NOMO-1 treated with DMSO at 0.1 percent for 48 hours (cell line): ENCODE results near the gene FXYD1.
A peak's percentile ranks its signal among the peaks of the same experiment; 100 is the strongest.
"Not testable (repeated sequence)": the region's sequence is repeated elsewhere in the genome, so short reads cannot be mapped to it uniquely, and the experiment has no call there.

ENCODE experiments used
- DNase-seq: peaks from one replicate; lab custom pipeline; 2025; ENCODE audit not compliant: unreplicated experiment; lab: John Stamatoyannopoulos, UW

FXYD1 gene

DNA sequence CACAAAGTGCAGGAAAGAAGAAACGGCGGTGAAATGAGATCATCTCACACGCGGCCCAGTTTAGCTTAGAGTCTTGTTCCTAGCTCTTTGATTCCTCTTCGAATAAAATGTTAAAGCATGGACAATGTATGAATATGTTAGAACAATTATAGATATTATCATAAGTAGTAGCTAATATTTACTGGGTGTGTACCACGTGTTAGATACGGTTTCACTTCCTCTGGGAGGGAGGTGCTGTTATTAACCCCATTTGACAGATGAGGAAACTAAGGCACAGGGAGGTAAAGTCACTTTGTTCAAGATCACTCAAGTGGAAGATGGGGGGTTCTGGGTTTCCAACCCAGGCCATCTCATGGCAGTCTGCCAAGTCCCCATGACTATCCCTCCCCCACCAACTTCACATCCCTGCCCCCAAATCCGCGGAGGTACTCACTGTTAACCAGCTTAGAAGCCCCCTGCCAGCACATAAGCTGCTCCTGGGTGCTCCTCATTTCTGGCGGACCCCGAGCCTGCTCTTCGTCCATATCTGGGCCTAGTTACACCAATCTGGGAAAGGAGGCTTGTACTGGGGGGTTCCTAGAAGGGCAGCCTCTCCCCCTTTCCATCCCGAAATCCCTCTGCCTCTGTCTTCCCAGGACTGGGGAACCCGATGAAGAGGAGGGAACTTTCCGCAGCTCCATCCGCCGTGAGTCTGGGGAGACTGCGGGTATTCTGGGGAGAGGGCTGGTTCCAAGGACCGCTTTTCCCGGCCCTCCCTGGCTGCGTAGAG, 3.4 kb downstream of the FXYD1 start:
- peak; percentile 26 for DNase-seq

DNA sequence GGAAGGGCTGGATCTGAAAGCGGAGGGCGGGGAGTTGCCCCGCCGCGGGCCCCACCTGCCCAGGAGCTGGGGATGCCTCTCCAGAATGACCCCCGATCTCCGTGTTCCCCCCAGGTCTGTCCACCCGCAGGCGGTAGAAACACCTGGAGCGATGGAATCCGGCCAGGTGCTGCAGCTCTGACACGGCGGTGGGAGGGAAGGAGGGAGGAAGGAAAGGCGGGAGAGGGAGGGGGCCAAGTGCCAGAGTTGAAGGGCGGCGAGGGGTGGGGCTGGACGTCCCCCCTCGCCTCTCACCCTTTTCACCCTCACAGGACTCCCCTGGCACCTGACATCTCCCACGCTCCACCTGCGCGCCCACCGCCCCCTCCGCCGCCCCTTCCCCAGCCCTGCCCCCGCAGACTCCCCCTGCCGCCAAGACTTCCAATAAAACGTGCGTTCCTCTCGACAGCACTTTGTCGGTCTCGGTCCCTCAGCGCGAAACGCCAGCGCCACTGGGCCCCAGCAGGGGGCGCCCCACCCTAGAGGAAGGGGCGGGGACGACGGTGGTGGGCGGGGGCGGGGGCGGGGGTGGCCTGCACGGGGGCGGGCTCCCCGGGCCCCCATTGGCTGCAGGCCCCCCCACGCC, 4.1 kb downstream of the FXYD1 start:
- peak; percentile 33 for DNase-seq

DNA sequence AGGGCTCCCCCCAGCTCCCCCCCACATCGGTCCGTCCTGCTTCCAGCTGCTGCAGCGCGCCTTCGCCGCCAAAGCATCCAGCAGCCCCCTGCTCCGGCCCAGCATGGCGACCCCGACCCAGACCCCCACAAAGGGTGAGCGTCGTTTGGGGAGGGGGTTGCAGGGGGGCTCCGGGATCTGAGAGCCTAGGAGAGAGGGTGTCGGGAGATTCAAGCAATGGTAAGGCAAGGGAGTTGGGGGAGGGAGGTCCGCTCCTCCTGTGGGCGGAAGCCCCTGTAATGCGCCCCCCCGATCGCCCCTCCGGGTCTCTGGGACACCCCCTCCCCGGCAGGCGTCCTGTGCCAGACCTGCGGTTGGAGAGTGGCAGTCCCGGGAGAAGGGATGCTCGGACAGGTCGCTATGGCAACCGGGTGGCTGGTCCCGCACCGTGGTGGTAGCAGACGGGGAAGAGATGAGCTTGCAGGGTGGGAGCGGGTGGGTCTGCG, 4.6 kb downstream of the FXYD1 start, which contains the start of gene FXYD7:
Gene FXYD7, plus strand, starts transcription at position 25 of the 485 bp plus-strand sequence. Its CDS starts 79 bp downstream, at position 104.
- no peak for DNase-seq

DNA sequence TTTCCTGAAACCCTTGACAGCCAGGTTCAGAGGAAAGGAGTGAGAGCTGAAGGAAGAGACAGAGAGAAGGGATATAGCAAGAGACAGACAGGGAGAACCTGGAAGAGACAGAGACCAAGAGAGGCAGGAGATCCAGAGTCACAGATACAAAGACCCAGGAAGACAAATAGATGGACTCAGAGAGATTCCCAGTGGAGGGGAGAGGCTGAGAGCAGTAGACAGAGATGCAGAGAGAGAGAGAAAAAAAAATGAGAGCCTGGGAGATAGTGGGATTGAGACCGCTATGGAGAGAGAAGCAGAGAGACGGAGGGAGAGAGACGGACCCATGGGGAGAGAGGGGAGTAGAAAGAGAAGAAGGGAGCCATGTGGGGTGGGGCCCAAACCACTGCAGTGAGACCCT, 5.2 kb downstream of the FXYD1 start:
- no peak for DNase-seq

DNA sequence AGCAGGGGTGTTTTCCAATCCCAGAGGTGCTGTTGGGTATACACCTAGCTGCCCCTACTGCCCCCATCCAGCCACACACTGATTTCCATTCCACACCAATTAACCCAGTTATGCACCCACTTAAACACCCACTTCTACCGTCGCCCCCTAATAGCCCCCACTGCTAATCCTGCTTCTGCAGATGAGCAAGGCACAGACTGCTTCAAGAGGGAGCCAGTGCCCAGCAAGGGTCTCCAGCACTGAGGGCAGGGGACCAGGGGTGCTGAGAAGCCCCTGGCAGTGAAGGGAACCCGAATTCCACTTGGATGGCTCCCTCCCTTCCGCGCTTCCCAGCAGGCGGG, 5.6 kb downstream of the FXYD1 start:
- no peak for DNase-seq

DNA sequence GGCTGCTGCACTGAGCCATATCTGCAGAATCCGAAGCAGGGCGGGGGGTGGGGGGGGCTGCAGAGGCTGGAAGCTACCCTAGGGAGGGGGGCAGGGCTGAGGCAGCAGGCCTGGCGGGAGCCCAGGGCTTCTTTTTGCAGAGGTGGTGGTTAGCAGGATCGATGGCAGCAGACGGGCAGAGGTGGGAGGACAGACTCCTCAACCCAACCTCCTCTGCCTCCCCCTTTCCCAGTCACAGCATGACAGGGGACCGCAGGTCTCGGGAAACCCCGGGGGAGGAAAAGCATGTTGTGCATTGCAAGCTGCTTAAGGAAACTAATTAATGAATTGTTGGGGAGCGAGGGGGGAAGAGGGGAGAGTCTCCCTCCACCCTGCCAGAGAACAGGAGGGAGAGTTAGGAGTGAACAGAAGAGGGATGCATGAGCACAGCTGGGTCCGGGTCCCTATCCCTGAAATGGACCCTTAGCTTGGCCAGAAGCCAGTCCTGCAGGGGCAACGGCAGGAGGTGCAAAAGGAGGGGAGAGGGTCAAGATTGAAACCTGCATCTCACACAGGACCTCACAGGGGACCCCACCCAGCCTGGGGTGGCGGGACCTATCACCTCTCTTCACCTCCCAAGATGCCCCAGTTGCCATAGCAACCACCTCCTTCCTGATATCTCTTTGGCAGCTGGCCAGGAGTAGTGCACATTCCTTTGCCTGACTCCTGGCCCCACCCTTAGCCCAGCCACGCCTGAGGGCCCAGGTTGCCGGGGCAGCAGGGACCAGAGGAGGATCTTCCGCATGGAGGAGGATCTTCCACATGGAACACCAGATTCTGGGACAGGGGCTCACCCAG, 6.2 kb downstream of the FXYD1 start:
- no peak for DNase-seq

DNA sequence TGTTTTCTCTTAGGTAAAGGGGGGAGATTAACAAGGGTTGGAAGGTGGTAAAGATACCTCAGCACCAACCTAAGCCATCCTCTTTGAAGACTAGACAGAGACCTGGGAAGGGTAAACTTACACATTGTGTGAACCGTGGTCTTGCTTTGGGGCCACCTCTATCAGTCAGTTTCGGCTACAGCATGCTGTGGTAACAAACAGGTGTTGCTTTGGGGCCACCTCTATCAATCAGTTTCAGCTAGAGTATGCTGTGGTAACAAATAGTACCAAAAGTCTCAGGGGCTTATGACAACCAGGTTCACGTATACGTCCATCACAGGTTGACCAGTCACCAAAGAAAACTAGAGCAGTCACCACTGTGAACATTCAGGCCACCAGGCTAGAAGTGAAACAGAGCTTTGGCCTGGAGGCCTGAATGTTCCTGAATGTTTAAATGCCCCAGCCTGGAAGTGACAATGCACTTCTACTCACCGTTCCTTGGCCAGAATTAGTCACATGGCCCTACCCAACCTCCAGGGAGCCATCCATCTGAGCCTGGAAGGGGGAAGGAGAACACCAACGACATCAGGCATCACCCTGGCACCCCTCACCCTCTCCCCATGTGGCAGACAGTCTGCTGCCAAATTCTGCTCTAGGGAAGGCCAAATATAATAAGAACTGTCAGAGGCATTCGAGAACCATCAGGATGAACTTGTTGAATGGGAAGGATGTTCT, 8.3 kb downstream of the FXYD1 start:
- DNase-seq = no peak

DNA sequence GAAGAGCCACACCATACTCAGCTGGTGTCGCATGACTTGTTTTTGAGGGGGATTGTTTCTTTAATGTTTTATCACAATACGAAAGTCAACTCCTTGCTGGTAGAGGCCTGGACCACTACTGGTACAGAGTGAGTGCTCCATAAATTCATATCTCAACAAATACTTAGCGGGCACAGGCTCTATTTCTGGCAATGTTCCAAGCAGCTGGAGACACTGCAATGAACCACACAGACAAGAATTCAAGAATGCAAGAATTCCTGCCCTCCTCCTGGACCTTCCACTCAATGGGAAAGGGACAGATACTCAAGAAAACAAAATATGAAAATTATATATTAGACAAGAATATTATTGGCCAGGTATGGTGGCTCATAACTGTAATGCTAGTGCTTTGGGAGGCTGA, 10.8 kb downstream of the FXYD1 start:
- DNase-seq = no peak

DNA sequence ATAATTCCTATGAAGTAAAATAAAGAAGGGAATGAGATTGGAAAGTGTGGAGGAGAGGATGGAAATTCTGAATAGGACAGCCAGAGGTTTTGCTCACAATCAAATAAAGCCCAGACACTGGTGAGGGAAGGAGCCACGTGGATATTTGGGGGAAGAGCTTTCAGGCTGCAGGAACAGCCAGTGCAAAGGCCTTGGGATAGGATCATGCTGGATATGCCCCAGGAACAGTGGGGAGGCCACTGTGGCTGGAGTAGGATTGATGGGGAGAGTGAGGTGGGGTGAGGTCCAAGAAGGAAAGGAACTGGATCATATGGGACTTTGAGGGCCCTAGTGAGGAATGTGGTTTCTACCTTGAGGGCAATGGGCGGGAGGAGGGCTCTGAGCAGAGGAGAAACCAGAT, 11.8 kb downstream of the FXYD1 start:
- DNase-seq = no peak

DNA sequence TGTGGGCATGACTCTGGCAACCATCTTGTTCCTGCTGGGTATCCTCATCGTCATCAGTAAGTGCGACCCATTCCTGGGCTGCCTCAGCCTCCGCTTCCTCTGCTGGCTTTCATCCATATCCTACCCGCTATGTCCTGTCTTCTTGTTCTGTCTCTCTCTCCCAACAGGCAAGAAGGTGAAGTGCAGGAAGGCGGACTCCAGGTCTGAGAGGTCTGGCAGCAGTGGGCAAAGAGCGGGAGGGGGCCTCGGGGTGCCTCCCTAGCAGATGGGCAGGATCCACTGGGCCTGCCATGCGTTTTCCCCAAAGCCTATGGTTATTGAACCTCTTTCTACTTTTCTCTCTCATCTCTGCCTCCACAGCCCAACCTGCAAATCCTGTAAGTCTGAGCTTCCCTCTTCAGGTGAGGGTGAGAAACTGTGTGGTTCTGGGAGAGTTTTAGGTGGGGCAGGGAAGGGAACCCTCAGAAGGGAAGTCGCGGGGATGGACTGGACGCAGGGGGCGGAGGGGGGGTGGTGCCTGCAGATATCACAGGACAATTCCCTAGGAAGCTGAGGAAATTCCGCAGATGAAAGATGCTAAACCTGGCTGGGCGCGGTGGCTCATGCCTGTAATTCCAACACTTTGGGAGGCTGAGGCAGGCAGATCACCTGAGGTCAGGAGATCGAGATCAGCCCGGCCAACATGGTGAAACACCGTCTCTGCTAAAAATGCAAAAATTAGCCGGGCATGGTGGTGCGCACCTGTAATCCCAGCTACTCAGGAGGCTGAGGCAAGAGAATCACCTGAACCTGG, 12.8 kb downstream of the FXYD1 start:
- no peak for DNase-seq

DNA sequence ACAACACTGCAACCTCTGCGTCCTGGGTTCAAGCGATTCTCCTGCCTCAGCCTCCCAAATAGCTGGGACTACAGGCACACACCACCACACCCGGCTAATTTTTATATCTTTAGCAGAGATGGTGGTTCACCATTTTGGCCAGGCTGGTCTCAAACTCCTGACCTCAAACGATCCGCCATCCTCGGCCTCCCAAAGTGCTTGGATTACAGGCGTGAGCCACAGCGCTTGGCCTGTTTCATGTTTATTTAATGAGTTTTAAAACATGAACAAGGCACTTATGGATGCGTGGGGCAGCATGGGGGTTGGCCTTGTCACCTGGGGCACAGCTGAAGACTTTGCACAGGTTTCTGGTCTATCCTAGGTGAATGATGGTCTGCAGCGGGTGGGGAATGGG, 14.5 kb downstream of the FXYD1 start:
- not testable (repeated sequence) for DNase-seq

DNA sequence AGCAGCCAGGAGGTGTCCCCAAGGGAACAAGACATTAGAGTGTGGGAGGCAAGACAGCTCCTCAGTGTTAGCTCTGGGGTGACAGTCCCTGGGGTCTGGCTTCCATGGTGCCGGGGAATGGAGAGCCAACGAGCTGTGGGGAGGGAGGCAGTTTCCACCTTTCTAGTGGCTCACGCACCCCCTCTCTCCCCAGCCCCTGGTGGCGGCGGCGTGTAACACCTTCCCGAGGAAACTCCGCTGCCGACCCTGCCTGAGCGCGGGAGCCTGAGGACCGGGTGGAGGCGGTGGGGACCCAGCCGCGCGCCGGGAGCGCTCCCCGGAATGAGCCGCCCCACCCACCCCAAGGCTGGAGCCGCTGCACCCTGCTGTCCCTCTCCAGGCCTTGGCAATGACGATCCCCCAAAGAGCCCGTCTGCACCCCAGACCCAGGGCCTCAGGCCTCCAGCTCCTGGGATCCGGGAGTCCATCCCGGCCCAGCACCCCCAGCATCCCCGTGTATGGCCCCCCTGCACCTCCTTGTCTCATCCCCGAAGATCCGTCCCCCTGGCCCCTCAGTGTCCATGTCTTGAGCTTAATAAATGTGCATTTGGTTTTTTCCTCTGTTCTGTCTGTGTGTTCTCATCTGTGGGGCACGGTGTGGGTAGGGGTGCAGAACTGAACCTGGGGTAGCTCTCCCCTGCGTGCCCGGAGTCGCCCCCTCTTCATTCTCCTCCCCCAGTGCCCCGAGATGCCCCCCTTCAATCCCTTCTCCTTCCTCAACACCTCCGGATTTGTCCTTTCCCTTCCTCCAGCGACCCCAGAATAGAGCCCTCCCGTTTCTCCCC, 15.3 kb downstream of the FXYD1 start:
- peak; percentile 53 for DNase-seq

DNA sequence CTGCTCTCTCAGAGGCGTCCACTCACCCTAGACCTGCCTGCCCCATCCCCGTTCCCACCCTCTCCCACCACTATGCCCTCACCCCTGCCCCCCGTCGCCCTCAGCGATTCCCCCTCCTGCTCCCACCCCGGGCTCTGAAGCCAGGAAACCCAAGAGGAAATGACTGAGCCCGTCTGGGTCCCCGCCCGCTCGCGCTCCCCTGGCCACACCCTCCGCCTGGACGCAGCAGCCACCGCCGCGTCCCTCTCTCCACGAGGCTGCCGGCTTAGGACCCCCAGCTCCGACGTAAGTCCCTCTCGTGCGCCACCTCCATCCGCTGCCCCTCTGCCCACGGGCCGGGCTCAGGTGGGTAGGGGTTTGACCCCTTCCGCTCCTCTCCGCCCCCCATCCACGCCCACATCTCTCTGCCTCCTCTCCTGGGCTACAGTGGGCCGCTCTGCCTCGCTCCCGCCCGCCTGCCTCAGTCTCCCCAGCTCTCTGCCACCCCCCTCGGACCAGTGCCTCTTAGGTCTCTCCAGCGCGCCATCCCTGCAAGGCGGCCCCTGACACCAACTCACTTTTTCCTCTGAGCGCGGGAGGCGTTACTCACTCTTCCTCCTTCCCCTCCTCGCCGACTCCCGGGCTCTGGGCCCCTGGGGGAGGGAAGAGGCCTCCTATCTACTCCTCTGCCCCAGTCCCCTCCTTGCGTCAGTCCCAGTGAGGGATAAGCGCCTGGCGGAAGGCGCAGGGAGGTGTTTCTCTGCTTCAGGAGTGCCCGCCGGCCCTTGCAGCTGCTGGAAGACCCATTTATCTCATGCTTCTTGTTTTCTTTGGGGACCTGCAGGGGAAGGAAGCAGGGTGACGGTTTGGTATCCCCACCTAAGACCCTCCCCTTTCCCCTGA, 16.1 kb downstream of the FXYD1 start, which contains the start of gene FXYD5:
Gene FXYD5, plus strand, starts transcription at position 211 of the 882 bp plus-strand sequence. CDS start 816 bp downstream, outside the sequence.
- DNase-seq = peak; percentile 74

DNA sequence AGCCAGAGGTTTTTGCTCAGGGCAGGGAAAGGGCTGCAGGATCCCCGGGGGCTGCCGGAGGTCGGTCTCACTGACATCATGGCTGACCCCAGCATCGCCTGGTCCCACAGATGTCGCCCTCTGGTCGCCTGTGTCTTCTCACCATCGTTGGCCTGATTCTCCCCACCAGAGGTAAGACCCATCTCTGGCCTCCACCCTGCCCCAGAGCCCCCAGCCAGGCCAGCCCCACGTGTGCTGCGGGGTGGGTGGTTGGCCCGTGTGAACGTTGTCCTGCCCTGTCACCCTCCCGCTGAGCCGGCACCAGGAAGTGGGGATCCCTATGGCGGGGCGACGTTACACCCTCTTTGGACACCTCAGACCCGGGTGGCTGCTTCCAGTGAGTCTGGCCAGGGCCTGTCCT, 16.8 kb downstream of the FXYD1 start:
- peak; percentile 3 for DNase-seq

DNA sequence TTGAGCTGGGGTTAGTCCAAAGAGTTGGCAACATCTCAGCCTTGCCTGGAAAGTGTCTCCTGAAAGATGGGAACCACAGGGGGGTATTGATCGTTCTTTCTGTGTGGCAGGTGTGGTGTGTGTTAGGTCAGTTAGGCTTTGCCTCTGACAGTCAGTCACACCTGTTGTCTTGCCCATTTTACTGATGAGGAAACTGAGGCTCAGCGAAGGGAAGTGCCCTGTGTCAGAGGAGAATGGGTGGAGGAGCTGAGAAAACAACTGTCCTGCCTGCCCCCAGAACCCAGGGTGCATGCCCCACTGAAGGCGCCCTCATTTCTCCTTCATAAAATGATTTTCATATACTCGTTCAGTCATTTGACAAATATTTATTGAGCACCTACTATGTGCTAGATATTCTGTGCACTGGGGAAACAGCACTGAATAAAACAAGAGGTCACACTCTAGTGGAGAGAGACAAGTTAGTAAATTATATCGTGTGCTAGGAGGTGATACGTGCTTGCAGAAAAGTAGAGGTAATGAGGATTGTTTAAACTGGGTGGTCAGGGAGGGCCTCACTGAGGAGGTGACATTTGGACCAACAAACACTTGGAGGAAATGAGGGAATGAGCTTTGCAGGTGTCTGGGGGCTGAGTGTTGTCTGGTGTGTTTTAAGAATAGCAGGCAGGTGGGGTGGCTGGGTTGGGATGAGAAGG, 17.5 kb downstream of the FXYD1 start:
- DNase-seq = no peak

DNA sequence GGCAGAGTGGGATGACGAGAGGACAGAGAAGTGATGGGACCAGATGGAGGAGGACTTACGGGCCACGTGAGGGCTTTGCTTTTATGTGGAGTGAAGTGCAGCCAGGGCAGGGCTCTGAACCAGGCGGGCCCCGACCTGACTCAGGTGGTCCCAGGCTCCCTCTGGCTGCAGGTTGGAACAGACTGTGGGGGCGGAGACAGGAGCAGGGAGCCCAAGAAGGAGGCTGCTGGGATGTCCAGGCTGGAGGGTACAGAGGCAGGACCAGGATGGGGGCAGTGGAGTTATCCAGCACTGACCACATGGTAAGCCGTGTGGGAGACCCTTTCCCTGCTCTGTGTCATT, 18.0 kb downstream of the FXYD1 start:
- DNase-seq = no peak

DNA sequence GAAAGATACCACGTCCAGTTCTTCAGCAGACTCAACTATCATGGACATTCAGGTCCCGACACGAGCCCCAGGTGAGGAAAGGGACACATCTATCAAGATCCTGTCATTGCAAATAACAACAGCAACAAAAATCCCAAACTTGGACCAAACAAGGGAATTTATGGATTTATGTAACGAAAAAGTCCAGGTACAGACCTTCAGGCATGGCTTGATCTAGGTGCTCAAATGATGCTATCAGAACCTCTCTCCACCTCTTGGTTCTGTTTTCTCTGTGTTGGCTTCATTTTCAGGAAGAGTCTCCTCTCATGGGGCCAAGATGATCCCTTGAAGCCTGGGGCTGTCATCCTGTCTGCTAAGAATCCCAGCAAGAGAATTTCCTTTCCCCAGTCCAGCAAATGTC, 18.8 kb downstream of the FXYD1 start:
- DNase-seq = no peak

DNA sequence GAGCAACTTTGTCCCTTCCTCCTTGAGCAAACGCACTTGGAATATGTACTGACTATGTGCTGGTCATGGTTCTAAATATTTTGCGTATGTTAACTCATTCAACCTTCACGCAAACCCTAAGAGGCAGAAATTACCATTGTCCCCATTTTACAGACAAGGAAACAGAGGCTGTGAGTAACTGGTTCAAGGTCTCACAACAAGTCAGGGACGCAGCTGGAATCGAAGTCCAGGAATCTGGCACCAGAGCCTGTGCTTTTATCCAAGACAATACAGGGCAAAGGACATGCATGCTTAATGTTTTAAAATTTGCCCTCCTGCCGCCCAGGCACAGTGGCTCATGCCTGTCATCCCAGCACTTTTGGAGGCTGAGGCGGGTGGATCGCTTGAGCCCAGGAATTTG, 21.0 kb downstream of the FXYD1 start:
- DNase-seq = no peak
